HCT116 (cell line): Measurements from ENCODE around the gene NONO.
"Not testable (repeated sequence)": the region's sequence is repeated elsewhere in the genome, so short reads cannot be mapped to it uniquely, and the experiment has no call there.

Experiments used
- EZH2 ChIP-seq: fragments of 200-600 bp; sonication (generic); IDR thresholded peaks from 2 replicates; pipeline ENCODE4 v1.6.1; 2017; ENCODE audit warnings: antibody characterized with exemption, mixed run types
- POLR2AphosphoS5 ChIP-seq: IDR thresholded peaks from 2 replicates; pipeline ENCODE4 v1.6.1; 2011; ENCODE audit warnings: mild to moderate bottlenecking, low read depth, low read length, moderate library complexity
- SRF ChIP-seq: IDR thresholded peaks from 2 replicates; pipeline ENCODE4 v1.6.1; 2012; ENCODE audit warnings: low read depth
- ZBTB33 ChIP-seq: IDR thresholded peaks from 2 replicates; pipeline ENCODE4 v1.6.1; 2011; ENCODE audit warnings: mild to moderate bottlenecking, low read length, moderate library complexity; ENCODE audit not compliant: insufficient replicate concordance; ENCODE audit errors: extremely low read depth
- TF ChIP-seq, protein P1 (sequence below), 3 experiments: fragments of 200-600 bp in 1 of 3; sonication (generic) in 1 of 3; IDR thresholded peaks in 2 of 3; conservative IDR thresholded peaks in 1 of 3; 2 replicates each; pipeline ENCODE4 v1.5.1; 2012 to 2017; ENCODE audit warnings: low read depth in 2 of 3, low read length in 2 of 3, antibody characterized with exemption in 1 of 3, borderline replicate concordance in 1 of 3, control low read depth in 1 of 3, mild to moderate bottlenecking in 1 of 3, mixed read lengths in 1 of 3, mixed run types in 1 of 3, moderate library complexity in 1 of 3; ENCODE audit not compliant: insufficient read depth in 1 of 3

DNA sequence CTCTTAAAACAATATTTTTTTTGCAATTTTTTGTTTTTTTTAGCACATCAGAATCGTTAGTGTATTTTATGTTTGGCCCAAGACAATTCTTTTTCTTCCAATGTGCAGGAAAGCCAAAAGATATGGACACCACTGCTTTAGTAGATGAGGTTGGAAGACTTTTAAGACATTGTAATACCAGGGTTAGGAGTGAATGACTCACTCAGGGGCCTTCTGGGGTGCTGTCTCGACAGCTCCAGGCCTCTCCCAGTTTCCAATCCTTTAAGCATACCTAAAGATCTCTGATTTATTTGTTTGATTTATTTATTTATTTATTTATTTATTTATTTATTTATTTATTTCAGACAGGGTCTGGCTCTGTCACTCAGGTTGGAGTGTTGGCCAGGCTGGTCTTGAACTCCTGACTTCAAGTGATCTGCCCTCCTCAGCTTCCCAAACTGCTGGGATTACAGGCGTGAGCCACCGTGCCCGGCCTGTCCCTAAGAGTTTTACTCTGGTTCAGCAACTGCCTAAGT is 65.8 kb downstream of the NONO start:
- not testable (repeated sequence) for TF ChIP-seq EZH2, POLR2AphosphoS5, ZBTB33, SRF
- TF ChIP-seq, protein P1, sequence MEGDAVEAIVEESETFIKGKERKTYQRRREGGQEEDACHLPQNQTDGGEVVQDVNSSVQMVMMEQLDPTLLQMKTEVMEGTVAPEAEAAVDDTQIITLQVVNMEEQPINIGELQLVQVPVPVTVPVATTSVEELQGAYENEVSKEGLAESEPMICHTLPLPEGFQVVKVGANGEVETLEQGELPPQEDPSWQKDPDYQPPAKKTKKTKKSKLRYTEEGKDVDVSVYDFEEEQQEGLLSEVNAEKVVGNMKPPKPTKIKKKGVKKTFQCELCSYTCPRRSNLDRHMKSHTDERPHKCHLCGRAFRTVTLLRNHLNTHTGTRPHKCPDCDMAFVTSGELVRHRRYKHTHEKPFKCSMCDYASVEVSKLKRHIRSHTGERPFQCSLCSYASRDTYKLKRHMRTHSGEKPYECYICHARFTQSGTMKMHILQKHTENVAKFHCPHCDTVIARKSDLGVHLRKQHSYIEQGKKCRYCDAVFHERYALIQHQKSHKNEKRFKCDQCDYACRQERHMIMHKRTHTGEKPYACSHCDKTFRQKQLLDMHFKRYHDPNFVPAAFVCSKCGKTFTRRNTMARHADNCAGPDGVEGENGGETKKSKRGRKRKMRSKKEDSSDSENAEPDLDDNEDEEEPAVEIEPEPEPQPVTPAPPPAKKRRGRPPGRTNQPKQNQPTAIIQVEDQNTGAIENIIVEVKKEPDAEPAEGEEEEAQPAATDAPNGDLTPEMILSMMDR (IDR thresholded peaks at IDR 0.05 in 2 of 3, conservative IDR thresholded peaks at IDR 0.05 in 1 of 3; ENCODE audit: borderline replicate concordance in 1 of 3, insufficient read depth in 1 of 3, low read depth in 2 of 3, low read length in 2 of 3) = not testable (repeated sequence)
